HG02763 (cell line): ENCODE measurements around the gene TBC1D8B.
"Not testable (repeated sequence)": the region's sequence is repeated elsewhere in the genome, so short reads cannot be mapped to it uniquely, and the experiment has no call there.

ENCODE experiments used
- ATAC-seq: cut with Tn5 transposase; IDR thresholded peaks from one replicate; pipeline ENCODE4 v1.9.1; 2021; ENCODE audit warnings: mild to moderate bottlenecking, moderate library complexity; ENCODE audit not compliant: unreplicated experiment

TBC1D8B gene

DNA sequence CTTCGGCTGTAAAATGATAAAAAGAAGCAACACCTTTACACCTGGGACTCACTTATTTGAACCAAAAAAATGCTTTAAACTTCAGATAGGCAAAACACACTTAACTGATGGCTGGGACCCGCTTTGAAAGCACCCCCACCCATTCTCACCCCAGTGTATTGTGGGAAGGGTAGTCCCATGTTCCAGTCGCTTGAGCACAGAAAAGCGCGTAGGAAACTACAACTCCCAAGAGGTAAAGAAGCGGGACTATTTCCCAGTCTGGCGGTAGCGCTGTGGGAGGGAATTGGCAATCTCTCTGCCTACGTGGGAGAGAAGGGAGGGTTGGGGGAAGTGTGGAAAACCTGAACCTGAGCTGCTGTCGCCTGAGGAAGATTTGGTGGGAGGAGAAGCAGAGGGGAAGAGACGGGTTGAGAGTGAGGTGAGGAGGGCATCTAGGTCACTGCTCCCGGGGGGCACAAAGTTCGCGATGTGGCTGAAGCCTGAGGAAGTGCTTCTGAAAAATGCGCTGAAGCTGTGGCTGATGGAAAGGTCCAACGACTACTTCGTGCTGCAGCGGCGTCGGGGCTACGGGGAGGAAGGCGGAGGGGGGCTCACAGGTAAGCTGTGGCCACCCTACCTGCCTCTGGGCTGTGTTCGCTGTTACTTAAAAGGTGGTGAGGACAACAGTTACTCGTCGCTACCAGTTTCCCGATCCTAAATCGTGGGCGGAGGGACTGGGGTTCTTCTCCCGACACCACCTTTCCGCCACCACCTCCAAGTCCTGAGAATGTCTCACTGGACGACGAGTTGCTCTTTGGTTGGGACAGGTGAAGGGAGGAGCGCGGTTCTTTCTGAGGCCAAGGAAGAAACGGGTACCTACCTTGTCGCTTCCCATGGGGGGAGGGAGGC lies at the start of gene TBC1D8B:
TBC1D8B (plus strand) TSS at position 286 of the 888 bp plus-strand sequence; CDS start at position 467, 181 bp downstream.
- peak; percentile 98 for ATAC-seq

DNA sequence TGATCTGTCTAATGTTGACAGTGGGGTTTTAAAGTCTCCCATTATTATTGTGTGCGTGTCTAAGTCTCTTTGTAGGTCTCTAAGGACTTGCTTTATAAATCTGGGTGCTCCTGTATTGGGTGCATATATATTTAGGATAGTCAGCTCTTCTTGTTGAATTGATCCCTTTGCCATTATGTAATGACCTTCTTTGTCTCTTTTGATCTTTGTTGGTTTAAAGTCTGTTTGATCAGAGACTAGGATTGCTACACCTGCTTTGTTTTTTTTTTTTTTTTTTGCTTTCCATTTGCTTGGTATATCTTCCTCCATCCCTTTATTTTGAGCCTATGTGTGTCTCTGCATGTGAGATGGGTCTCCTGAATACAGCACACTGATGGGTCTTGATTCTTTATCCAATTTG lies 33.2 kb upstream of the TBC1D8B start:
- ATAC-seq: not testable (repeated sequence)

DNA sequence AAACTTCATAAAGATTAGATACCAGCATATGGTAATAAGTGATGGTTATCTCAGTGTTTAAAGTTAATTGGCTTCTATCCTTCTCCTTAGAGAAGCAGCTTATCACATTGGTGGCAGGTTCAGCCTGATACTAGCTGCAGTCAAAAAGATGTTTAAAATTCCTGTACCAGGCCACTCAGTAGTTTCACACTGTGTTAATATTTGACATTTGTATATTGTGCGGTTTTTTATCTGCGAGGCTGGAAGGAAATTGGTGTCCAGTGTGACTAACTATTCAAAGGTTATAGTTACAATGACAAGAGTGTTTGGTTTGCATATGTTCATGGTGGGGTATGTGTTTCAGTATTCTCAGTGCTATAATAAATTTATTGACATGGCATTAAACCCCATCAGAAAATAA lies 27.5 kb upstream of the TBC1D8B start:
- ATAC-seq: no peak

DNA sequence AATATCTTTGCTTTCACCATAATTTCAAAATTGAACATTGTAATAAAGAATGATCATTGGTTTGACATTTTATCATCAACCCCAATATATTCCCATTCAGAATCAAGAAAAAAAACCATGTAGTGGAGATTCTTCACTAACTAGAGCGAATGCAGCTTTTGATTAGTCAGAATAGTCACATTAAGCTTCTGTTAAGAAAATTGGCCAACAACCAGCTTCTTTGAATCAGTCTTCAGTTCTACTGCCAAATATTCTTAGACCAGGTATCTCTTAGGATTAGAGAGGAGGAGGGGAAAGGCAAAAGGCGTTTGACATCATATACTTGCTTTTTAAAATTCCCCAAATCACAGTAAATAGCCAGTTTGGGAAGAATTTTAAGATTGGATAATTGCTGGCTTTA lies 22.2 kb upstream of the TBC1D8B start:
- ATAC-seq: no peak

DNA sequence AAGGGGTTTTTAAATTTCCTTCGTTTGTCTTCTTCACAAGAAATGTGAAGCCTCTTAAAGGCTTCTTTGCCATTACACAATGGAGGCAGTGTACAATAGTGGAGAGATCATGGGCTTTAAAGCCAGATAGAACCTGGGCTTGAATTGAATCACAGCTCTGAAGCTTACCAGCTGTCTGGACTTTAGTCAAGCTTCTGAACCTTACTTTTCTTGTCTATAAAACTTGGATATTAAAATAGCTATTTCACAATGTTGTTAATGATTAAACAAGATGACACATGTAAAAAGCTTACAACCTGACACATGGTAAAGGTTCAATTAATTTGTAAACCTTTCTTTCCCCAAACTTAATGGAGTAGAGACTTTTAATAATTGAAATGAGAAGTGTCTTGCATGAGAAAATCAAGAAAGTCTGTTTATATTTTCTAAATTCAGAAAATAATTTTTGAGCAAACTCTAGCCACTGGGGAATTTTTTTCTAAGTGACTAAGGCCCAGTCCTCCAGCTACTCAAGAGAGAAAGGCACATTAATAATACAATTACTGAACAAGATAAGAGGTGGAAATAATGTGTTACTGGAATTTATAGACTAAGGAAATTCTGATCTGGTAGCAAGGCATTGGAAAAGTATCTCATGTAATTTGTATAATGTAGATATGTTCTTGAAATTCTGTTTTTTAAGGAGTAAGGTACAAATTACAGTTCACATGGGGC lies 21.7 kb upstream of the TBC1D8B start:
- no peak for ATAC-seq

DNA sequence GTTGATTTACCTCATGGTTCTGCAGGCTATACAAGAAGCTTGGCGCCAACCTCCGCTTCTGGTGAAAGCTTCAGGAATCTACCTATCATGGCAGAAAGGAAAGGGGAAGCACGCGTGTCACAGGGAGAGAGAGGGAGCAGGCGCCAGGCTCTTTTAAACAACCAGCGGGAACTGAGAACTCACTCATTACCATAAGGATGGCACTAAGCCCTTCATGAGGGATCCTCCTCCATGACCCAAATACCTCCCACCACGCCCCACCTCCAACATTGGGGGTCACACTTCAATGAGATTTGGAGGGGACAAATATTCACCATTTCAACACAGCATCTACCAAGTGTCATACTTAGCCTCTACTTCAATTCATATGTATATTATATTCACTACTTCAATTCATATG lies 18.8 kb upstream of the TBC1D8B start:
- no peak for ATAC-seq

DNA sequence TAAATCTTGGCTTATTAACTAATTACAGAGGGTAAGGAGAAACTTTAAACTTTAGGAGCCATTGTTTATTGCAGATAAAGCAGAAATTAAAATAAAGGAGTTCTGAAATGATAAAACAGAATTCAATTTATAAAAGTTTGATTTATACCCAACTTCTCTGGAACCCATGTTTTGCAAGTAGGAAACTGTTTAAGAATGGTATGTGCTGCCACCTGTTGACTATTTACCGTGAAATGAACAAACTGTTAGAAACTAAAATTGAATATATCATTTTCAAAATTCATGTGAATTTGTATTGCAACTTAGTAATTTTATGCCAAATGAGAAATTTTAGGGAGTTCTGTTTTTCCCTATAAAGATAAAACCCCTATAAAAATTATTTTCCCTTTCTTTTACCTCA lies 11.0 kb upstream of the TBC1D8B start:
- no peak for ATAC-seq

DNA sequence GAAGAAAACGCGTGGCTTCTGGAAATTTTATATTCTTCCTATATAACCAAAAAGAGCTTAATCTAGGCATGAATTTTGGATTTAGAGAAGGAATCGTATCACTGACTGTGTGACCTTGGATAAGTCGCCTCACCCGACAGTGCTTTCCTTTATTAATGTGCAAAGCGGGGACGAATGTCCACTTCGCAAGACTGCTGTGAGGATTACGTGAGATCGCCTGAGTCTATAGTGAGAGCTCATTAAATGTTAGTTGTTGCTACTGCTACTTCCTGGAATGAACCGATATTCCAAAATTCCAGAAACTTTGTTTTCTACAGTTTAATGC lies 448 bp upstream of the TBC1D8B start:
- peak; percentile 23 for ATAC-seq

DNA sequence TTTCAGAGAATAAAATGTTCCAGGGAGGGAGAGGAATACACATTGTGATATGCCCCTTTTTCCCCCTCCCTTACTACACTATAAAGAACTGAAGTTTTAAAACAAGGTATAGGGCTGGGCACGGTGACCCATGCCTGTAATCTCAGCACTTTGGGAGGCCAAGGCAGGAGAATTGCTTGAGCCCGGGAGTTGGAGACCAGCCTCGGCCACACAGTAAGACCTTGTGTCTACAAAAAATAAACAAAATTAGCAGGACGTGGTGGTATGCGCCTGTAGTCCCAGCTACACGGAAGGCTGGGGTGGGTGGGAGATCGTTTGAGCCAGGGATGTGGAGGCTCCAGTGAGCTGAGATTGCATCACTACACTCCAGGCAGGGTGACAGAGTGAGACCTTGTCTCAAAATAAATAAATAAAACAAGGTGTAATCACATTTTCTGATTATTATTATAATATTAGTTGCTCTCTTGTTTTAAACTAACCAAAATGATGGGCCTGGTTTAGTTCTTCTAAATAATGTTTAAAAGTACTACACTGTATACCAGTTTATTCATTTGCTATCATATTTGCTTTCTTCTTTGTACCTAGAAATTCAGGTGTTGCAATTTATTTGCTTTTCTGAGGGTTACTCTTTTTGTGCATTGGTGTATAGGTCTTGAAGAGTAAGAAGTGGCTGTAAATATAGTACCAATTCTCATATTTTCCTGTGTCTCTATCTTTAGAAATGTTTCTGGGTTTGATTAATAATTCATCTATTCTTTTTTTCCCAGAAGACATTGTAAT lies 8.8 kb downstream of the TBC1D8B start:
- no peak for ATAC-seq

DNA sequence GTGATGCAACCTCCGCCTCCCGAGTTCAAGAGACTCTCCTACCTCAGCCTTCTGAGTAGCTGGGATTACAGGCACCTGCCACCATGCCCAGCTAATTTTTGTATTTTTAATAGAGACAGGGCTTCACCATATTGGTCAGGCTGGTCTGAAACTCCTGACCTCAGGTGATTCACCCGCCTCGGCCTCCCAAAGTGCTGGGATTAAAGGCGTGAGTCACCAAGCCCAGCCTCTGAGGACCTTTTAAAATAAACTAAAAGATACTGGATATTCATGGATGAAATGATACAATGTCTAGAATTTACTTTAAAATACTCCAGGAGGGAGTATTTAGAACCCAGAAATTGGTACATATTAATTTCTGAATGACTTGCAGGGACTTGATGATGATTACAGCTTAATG lies 10.5 kb downstream of the TBC1D8B start:
- not testable (repeated sequence) for ATAC-seq

DNA sequence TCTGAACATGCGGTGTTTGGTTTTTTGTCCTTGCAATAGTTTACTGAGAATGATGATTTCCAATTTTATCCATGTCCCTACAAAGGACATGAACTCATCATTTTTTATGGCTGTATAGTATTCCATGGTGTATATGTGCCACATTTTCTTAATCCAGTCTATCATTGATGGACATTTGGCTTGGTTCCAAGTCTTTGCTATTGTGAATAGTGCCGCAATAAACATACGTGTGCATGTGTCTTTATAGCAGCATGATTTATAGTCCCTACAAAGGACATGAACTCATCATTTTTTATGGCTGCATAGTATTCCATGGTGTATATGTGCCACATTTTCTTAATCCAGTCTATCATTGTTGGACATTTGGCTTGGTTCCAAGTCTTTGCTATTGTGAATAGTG lies 11.6 kb downstream of the TBC1D8B start:
- not testable (repeated sequence) for ATAC-seq

DNA sequence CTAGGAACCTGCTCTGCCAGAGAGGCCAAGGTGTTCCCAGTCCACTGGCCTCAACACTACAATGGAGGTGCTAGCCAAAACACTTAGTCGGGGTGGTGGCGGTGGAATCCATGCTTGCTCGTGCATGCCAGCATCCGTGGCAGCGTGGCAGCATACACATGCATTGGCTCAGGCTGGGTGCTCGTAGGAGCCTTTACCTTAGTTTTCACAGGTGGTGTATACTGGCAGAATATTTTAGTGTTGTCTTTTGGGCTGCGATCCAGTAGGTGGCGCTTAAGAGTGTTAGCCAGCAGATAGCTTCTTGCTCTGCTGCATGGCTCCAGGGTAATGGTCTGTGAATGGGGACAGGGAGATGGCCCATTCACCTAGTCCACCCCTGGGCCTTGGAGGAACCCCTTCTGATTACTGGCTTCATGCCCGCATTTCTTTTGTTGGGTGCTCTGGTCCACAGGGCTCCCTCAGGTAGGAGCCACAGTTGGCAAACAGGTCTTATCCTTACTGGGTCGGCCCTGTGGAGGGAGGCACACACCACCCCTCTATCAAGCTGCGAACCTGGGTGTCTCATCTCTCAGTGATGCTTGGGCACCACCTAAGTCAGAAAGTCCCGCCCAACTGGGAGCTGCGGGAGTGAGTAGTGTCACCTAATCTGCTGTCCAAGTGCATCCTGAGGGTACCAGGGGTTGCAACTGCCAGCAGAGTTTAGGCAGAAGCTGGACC lies 60.7 kb downstream of the TBC1D8B start:
- ATAC-seq: no peak

DNA sequence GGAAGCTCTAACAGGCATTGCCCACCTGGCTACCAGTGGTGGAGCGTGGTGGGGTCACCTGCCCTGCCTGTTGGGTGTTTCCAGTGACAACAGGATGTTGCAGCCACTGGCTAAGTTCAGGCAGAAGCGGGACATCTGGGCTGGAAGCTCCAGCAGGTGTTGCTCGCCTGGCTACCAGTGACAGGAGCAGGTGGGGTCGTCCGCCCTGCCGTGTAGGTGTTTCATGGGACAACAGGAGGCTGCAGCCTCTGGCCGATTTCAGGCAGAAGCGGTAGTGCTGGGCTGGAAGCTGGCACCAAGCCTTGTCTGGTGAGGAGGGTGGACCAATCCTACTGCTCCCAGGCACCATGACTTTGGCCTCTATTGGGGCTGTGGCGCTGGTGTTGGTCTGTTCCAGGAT lies 61.2 kb downstream of the TBC1D8B start:
- ATAC-seq: no peak

DNA sequence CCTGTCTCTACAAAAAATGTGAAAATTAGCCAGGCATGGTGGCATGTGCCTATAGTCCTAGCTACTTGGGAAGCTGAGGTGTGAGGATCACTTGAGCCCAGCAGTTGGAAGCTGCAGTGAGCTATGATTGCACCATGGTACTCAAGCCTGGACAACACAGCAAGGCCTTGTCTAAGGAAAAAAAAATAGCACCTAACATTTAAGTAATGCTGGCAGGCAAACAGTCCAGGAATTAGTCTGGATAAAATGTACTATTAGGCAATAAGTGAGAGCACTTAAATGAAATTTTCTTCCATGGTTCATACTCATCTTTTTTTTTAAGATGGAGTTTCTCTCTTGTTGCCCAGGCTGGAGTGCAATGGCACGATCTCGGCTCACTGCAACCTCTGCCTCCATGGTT lies 70.3 kb downstream of the TBC1D8B start:
- ATAC-seq: not testable (repeated sequence)

DNA sequence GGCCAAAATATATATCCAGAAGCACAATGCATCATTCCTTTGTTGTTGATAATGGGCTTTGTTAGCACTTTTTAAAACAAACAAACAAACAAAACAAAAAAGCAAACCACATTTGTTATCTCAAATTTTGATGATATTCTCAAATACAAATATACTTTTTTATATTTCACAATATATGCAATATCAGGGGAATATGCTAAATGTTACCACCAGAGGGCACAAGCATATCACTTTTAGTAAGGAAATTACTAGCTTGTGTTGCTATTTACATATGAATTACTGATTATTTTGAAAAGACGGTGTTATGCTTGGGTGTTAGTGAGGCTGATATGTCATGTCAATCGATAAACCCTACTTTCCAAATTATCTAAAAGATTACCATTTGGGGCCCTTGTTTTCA lies 71.6 kb downstream of the TBC1D8B start:
- ATAC-seq: no peak

DNA sequence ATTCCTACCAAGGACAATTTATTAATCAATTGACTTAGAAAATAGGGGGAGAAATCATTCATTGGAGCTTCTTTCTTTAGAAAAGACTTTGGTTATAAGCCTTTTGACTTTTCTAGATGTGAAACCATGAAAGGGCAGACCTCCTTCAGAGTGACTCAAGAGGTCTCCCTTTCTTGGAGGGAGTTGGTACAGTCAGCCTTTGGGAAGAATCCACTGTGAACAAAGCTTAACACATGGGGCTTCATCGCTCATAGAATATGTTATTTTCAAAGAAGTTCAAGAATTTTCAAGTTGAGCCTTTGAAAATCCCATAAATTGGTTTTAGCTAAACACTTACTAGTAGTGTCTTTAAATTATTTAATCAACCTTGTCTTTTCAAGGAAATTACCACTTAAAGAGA lies 72.7 kb downstream of the TBC1D8B start:
- ATAC-seq: no peak

DNA sequence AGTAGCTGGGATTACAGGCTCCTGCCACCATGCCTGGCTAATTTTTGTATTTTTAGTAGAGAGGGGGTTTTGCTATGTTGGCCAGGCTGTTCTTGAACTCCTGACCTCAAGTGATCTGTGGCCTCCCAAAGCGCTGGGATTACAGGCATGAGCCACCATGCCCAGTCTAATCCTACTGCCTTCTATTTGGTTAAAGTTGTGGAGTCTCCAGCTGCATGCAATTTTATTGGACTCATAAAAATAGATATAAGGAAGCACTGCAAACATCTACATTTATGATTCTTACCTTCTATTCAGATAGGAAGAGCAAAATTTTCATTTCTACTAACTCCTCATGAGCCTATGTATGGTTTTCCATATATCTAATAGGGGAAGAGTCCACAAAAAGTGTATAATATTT lies 87.0 kb downstream of the TBC1D8B start:
- no peak for ATAC-seq

DNA sequence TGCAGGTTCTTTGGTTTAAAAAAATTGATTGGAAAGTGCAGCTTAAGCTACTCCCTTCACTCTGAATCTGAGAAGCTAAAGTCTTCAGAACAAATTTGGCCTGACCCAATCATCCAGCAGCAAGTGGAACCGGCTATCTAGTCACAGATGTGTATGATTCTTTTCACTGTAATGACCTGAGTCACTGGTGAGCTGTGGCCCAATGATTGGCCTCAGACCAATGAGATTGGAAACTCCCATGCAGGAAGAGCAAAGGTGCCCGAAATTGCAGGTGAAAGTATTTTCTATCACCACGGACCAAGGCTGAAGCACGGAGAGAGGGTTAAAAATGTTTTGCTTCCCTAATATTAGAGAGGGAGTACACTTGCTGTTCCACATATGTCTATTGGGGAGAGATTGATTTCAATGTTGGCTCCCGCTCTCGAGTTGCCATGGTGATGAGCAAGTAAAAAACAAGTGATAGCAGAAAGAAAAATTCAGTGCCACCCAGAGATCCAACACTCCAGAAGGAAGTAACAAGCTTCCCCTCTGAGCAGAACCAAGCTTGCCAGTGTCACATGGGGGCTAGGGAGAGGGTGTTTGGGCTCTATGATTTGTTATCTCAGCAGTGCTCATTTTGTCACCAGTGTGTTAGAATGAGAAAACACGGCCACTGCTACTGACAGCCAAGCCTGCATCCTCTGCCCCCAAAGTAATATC lies 89.4 kb downstream of the TBC1D8B start:
- ATAC-seq: no peak

DNA sequence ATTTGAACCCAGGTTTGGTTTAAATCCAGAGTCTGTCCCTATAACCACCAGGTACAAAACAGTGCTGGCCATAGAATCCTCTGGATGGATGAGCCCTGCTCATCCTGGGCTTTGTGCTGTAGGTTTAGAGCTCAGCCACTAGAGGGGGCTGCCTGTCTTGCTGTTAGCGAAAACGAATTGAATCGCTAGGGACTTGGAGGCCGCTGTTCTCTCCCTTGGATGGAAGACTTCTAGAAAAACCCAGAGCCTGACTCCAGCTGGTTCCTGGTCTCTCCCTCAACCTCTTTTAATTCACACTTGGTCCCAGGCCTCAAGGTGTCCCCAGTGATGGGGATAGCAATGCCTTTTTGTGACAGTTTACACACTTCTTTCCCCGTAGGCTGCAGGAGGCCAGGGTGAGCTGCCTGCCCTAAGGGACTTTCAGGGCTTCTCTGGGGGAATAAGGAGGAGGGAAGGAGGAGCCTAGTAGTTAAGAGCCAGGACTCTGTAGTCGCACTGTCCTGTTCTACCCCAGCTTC lies 92.0 kb downstream of the TBC1D8B start:
- no peak for ATAC-seq

DNA sequence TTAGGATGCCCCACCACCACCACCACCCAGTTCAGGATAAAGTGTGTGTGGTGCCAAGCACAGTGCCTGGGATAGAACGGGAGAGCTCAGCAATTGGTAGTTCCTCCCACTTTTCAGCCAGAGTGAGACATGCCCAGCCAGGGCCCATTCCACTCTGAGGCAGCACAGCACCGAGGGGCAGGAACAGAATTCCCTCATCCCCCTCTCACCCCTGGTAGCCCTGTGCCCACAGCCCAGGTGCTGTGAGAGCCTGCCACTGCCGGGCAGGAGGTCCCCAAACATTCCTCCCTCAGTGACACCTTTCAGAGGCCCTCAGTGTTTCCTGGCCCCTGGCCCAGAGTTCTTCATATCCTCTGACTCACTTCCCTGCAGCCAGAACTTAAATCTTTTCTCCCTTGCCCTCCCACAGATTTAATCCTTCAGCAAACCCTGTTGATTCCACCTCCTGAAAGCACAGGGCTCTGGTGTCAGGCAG lies 92.5 kb downstream of the TBC1D8B start:
- no peak for ATAC-seq
